ENCODE measurements around the gene GRIP1.

GRCh38 chr12:66707002-66707697, 28.3 kb upstream of the GRIP1 start:
- no peak for TF ChIP-seq EZH2phosphoT487 (IDR thresholded peaks at IDR 0.05; ENCODE audit: low read depth, severe bottlenecking, unreplicated experiment)
- no peak for TF ChIP-seq CTCF (IDR thresholded peaks at IDR 0.05; ENCODE audit: poor library complexity)
- no peak for TF ChIP-seq EZH2 (IDR thresholded peaks at IDR 0.05; ENCODE audit: borderline replicate concordance)

All from hepatocyte (in vitro differentiated cells).